Stimulated activated CD8-positive, alpha-beta memory T cell treated with anti-CD3 and anti-CD28 coated beads, Interleukin-12 subunit alpha, Interleukin-12 subunit beta, amount 100 ng/mL, for 24 hours (primary cell): ENCODE data around the gene MAP3K19.

ENCODE experiments used
- DNase-seq: peaks from one replicate; pipeline ENCODE4 v3.0.0-alpha.2; 2020; ENCODE audit errors: extremely low read depth

Gene MAP3K19

DNA sequence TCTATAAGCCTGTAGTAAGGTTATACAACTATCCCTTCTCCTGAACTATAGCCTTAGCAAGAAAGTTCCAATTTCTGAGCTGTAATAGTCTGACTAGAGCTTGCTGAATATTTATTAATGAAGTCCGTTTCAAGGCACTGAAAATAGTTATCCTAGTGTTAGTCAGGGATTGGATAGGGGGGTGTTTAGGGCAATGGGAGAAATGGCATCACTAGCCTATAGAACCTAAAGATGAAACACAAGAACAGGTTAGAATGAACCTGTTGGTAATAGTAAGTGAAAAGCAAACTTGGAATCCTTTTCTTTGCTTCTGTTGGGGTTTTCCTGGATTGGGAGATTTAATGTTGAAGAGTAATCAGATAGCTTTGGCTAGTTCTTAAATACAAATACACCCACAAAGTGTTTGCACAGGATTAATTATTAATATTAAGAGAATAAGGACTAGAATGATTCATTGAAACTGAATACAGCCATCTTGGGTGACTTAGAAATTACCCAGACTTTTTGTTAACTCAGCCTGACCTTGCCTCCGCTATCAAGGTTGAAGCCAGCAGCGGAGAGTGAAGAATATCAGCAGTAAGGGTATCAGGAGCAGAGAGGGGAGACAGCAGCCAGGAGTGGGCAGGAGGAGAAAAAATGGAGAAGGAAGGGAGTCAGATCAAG lies 114.3 kb downstream of the MAP3K19 start:
- DNase-seq: no peak

GRCh38 chr2:134927195-134927594 lies 120.1 kb downstream of the MAP3K19 start:
- DNase-seq: no peak

- DNase-seq: no peak
These were observed 120.9 kb downstream of the MAP3K19 start for GRCh38 chr2:134926231-134926931.

GRCh38 chr2:134924912-134925311 lies 122.3 kb downstream of the MAP3K19 start:
- no peak for DNase-seq

DNA sequence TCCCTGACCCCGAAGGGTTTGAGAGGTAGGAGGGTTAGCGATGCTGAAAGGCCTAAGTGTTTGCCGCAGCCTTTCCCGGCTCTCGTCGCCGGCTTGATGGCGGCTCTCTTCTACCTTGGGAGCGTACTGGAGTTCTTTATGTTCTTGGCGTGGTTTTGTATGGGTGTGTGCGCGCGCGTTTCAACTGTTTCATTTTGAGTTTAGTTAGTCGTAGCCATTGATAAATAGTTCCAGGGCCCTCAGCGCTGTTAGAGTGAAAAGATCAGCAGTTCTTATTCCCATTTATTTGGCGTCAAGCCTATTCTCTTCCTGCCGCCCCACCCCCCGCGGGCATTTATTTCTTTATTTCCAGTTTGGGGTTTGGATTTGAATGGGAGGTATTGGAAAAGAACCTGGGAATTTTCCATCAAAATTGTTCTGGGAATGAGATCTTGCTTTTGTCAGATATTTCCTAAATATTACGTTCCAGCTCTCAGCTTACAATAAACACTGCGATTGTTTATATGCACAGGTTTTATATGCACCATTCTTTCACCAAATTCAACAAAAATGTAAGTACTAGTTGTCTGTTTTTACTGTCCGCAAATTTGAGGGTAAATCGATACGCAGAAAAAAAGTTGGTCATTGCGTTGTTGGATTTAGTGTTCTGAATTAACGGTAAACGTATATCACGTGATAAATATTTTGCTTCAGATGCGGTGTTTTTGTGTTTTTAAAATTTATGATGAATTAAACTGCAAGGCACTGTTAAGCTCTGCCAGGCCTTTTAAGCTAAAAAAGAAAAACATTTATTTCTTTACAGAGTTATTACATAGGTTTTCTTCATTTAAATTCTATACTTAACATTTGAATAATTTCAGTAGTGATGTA lies 127.7 kb downstream of the MAP3K19 start:
- DNase-seq: no peak

GRCh38 chr2:134918526-134919340 lies 128.5 kb downstream of the MAP3K19 start, which contains the start of gene CCNT2:
CCNT2 (plus strand) TSS chr2:134918822; CDS start chr2:134918855, 33 bp downstream.
- DNase-seq: peak; percentile 100

- DNase-seq: no peak
These were observed 129.2 kb downstream of the MAP3K19 start for GRCh38 chr2:134917888-134918525.

GRCh38 chr2:134917360-134917865 lies 129.8 kb downstream of the MAP3K19 start:
- no peak for DNase-seq
